RWPE1 (cell line): ENCODE data around the gene FNTB.

Experiments
- CTCF ChIA-PET: fragments of 350-600 bp; sonication (Branson Sonifier 250); formaldehyde crosslinking; extraction: SDS; loops from one replicate; lab custom pipeline; 2021; lab: Yijun Ruan, JAX
- POLR2A ChIA-PET: fragments of 400-600 bp; formaldehyde crosslinking; extraction: SDS; loops from one replicate; lab custom pipeline; 2020; ENCODE audit warnings: antibody characterized with exemption; ENCODE audit not compliant: low non-redundant PET; lab: Yijun Ruan, JAX
- DNase-seq: peaks from one replicate; pipeline ENCODE4 v3.0.0; 2012; ENCODE audit warnings: low spot score
- H3K27ac ChIP-seq: fragments of 450-650 bp; 2 replicates; pipeline ENCODE4 v1.5.1; 2017
- CTCF ChIP-seq: fragments of 450-650 bp; conservative IDR thresholded peaks from 2 replicates; pipeline ENCODE4 v1.5.1; 2017; ENCODE audit warnings: low read depth, mild to moderate bottlenecking

Gene FNTB

GRCh38 chr14:65045006-65045405 is 58.3 kb downstream of the FNTB start:
- DNase-seq, result no peak

GRCh38 chr14:65045709-65046108 is 59.0 kb downstream of the FNTB start:
- POLR2A ChIA-PET, result no interaction called here
- CTCF ChIA-PET, result no interaction called here
- DNase-seq, result no peak
- H3K27ac ChIP-seq, result no peak overlapping the region
- no peak for TF ChIP-seq CTCF

More at GRCh38 chr14:65045006-65045405, 58.3 kb downstream of the FNTB start:
- ChIA-PET POLR2A (no interaction called here), CTCF (no interaction called here)
- H3K27ac ChIP-seq, result no peak overlapping the region
- TF ChIP-seq CTCF, result no peak

GRCh38 chr14:65052832-65053231 is 66.1 kb downstream of the FNTB start:
- ChIA-PET CTCF (interaction anchor here (0.7 kb wide), 1 partner anchor 1417 kb away, joined by 4 read pairs; no protein-coding TSS in a partner anchor), POLR2A (no interaction called here)
- no peak overlapping the region for H3K27ac ChIP-seq
- DNase-seq, result no peak
- TF ChIP-seq CTCF, result no peak

GRCh38 chr14:65053466-65053865 is 66.8 kb downstream of the FNTB start:
- POLR2A ChIA-PET, result no interaction called here
- DNase-seq, result no peak
- CTCF ChIA-PET, result interaction anchor here (0.6 kb wide), 1 partner anchor 33 kb away, joined by 3 read pairs; no protein-coding TSS in a partner anchor
- no peak for TF ChIP-seq CTCF
- no peak overlapping the region for H3K27ac ChIP-seq

GRCh38 chr14:65054471-65055085 is 67.9 kb downstream of the FNTB start:
- no peak for DNase-seq
- no peak for TF ChIP-seq CTCF

GRCh38 chr14:65057695-65058094 is 71.0 kb downstream of the FNTB start:
- DNase-seq, result no peak
- no peak overlapping the region for H3K27ac ChIP-seq

More at GRCh38 chr14:65054471-65055085, 67.9 kb downstream of the FNTB start:
- ChIA-PET POLR2A (no interaction called here), CTCF (interaction anchor here (0.7 kb wide), 1 partner anchor 7 kb away, joined by 4 read pairs; no protein-coding TSS in a partner anchor)
- H3K27ac ChIP-seq, result no peak overlapping the region

More at GRCh38 chr14:65057695-65058094, 71.0 kb downstream of the FNTB start:
- TF ChIP-seq CTCF, result no peak
- ChIA-PET POLR2A (no interaction called here), CTCF (no interaction called here)
